Measurements from ENCODE around the gene ABHD18.

The ABHD18 gene

DNA sequence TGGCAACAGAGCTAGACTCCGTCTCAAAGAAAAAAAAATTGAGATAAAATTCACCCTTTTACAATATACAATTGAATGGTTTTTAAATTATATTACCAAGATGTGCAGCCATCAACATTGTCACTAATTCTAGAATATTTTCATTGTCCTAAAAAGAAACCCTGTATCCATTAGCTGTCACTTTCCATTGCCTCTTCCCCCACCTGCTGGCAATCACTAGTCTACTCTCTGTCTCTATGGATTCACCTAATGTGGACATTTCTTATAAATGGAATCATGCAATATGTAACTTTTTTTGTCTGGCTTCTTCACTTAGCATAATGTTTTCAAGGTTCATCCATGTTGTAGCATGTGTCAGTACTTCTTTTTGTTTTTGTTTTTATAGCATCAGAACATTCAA is 20.8 kb downstream of the ABHD18 start:
- Histone ChIP-seq H2BK12ac (ENCODE audit: low read length) (no peak overlapping the region), H4K12ac (ENCODE audit: low read depth, low read length) (no peak overlapping the region), H3K27ac (ENCODE audit: low read depth, low read length) (no peak overlapping the region), H3K4ac (ENCODE audit: low read depth, low read length) (no peak overlapping the region), H3K79me1 (ENCODE audit: low read length) (no peaks in the 10 kb centered on the region), H2AFZ (ENCODE audit: insufficient read depth, low read length, poor library complexity) (no peak overlapping the region), H3K4me2 (ENCODE audit: low read length) (no peak overlapping the region), H2BK120ac (ENCODE audit: insufficient read depth, low read length, poor library complexity) (no peak overlapping the region), H3K27me3 (ENCODE audit: insufficient read depth, low read length) (no peaks in the 10 kb centered on the region), H3K14ac (ENCODE audit: low read length) (no peak overlapping the region), H3K4me1 (ENCODE audit: control insufficient read depth in 1 of 2, insufficient read depth in 2 of 2, low read length in 2 of 2) (no peaks in the 10 kb centered on the region), H2AK5ac (ENCODE audit: low read length) (no peak overlapping the region), H3K18ac (ENCODE audit: low read length) (no peak overlapping the region), H3K4me3 (ENCODE audit: low read depth, low read length) (no peak overlapping the region), H3K36me3 (ENCODE audit: control insufficient read depth in 1 of 2, insufficient read depth in 2 of 2, low read length in 2 of 2) (peaks cover 3 to 9% of the 10 kb centered on the region in 2 experiments), H4K91ac (ENCODE audit: low read depth, low read length) (no peak overlapping the region), H3K9me3 (ENCODE audit: insufficient read depth, low read depth, low read length) (no peaks in the 10 kb centered on the region), H4K8ac (ENCODE audit: low read depth, low read length) (no peak overlapping the region), H3K23ac (ENCODE audit: low read length) (no peak overlapping the region), H2BK5ac (ENCODE audit: low read depth, low read length, poor library complexity) (no peak overlapping the region), H3K79me2 (ENCODE audit: control insufficient read depth, insufficient read depth, low read length, poor library complexity) (no peaks in the 10 kb centered on the region), H3K9ac (ENCODE audit: low read length) (no peak overlapping the region)
- WGBS (ENCODE audit: extremely low coverage, insufficient coverage, insufficient read length) = no CpG with 5 or more reads among the region's 1 CpG
- no peak for DNase-seq

DNA sequence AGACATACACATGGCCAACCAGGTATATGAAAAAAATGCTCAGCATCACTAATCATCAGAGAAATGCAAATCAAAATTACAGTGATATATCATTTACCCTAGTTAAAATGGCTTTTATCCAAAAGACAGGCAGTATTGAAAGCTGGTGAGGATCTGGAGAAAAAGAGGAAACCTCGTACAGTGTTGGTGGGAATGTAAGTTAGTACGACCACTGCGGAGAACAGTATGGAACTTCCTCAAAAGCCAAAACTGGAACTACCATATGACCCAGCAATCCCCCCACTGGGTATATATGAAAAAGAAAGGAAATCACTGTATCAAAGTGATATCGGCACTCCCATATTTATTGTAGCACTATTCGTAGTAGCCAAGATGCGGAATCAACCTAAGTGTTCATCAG is 23.4 kb downstream of the ABHD18 start:
- Histone ChIP-seq H3K18ac (ENCODE audit: low read length) (no peak overlapping the region), H3K4me3 (ENCODE audit: low read depth, low read length) (no peak overlapping the region), H3K79me2 (ENCODE audit: control insufficient read depth, insufficient read depth, low read length, poor library complexity) (no peaks in the 10 kb centered on the region), H3K23ac (ENCODE audit: low read length) (no peak overlapping the region), H3K36me3 (ENCODE audit: control insufficient read depth in 1 of 2, insufficient read depth in 2 of 2, low read length in 2 of 2) (peaks cover 3 to 6% of the 10 kb centered on the region in 2 experiments), H3K79me1 (ENCODE audit: low read length) (no peaks in the 10 kb centered on the region), H3K4me2 (ENCODE audit: low read length) (no peak overlapping the region), H2AK5ac (ENCODE audit: low read length) (no peak overlapping the region), H2AFZ (ENCODE audit: insufficient read depth, low read length, poor library complexity) (no peak overlapping the region), H2BK5ac (ENCODE audit: low read depth, low read length, poor library complexity) (no peak overlapping the region), H4K91ac (ENCODE audit: low read depth, low read length) (no peak overlapping the region), H2BK12ac (ENCODE audit: low read length) (no peak overlapping the region), H3K9me3 (ENCODE audit: insufficient read depth, low read depth, low read length) (no peaks in the 10 kb centered on the region), H4K8ac (ENCODE audit: low read depth, low read length) (no peak overlapping the region), H3K4ac (ENCODE audit: low read depth, low read length) (no peak overlapping the region), H3K27ac (ENCODE audit: low read depth, low read length) (no peak overlapping the region), H3K27me3 (ENCODE audit: insufficient read depth, low read length) (no peaks in the 10 kb centered on the region), H3K4me1 (ENCODE audit: control insufficient read depth in 1 of 2, insufficient read depth in 2 of 2, low read length in 2 of 2) (no peaks in the 10 kb centered on the region), H4K12ac (ENCODE audit: low read depth, low read length) (no peak overlapping the region), H2BK120ac (ENCODE audit: insufficient read depth, low read length, poor library complexity) (no peak overlapping the region), H3K9ac (ENCODE audit: low read length) (no peak overlapping the region), H3K14ac (ENCODE audit: low read length) (no peak overlapping the region)
- WGBS (ENCODE audit: extremely low coverage, insufficient coverage, insufficient read length) = no CpG with 5 or more reads among the region's 6 CpGs
- DNase-seq = no peak

DNA sequence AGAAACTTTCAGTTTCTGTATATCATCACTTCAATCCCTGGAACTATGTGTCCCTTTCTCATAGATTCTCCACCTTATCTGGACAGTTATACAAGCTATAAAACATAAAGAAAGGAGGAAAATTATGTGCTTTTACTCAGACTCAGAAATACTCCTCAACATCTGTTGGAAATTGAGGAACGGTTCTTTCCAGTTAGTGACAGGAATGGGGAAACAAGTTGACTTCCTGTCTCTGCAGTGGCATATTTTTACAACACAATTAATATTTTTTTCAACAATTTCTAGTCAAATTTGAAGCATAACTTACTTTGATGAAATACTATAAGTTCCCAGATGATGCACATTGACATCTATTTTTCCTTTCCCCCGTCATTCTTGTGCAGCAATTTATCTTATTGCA is 27.9 kb downstream of the ABHD18 start:
- Histone ChIP-seq H3K79me2 (ENCODE audit: control insufficient read depth, insufficient read depth, low read length, poor library complexity) (no peaks in the 10 kb centered on the region), H2AFZ (ENCODE audit: insufficient read depth, low read length, poor library complexity) (no peak overlapping the region), H3K4ac (ENCODE audit: low read depth, low read length) (no peak overlapping the region), H4K12ac (ENCODE audit: low read depth, low read length) (no peak overlapping the region), H3K4me3 (ENCODE audit: low read depth, low read length) (no peak overlapping the region), H3K9me3 (ENCODE audit: insufficient read depth, low read depth, low read length) (no peaks in the 10 kb centered on the region), H3K79me1 (ENCODE audit: low read length) (no peaks in the 10 kb centered on the region), H2BK12ac (ENCODE audit: low read length) (no peak overlapping the region), H3K4me2 (ENCODE audit: low read length) (no peak overlapping the region), H3K14ac (ENCODE audit: low read length) (no peak overlapping the region), H3K36me3 (ENCODE audit: control insufficient read depth in 1 of 2, insufficient read depth in 2 of 2, low read length in 2 of 2) (peaks cover 2 to 4% of the 10 kb centered on the region in 2 experiments), H3K27me3 (ENCODE audit: insufficient read depth, low read length) (no peaks in the 10 kb centered on the region), H2BK120ac (ENCODE audit: insufficient read depth, low read length, poor library complexity) (no peak overlapping the region), H3K9ac (ENCODE audit: low read length) (no peak overlapping the region), H2AK5ac (ENCODE audit: low read length) (no peak overlapping the region), H3K18ac (ENCODE audit: low read length) (no peak overlapping the region), H4K91ac (ENCODE audit: low read depth, low read length) (no peak overlapping the region), H2BK5ac (ENCODE audit: low read depth, low read length, poor library complexity) (no peak overlapping the region), H3K4me1 (ENCODE audit: control insufficient read depth in 1 of 2, insufficient read depth in 2 of 2, low read length in 2 of 2) (no peaks in the 10 kb centered on the region), H3K23ac (ENCODE audit: low read length) (no peak overlapping the region), H4K8ac (ENCODE audit: low read depth, low read length) (no peak overlapping the region), H3K27ac (ENCODE audit: low read depth, low read length) (no peak overlapping the region)
- WGBS (ENCODE audit: extremely low coverage, insufficient coverage, insufficient read length) = no CpG with 5 or more reads among the region's 2 CpGs
- no peak for DNase-seq

GRCh38 chr4:127995776-127996175 is 30.6 kb downstream of the ABHD18 start:
- Histone ChIP-seq H3K4me2 (ENCODE audit: low read length) (no peak overlapping the region), H3K4ac (ENCODE audit: low read depth, low read length) (no peak overlapping the region), H3K18ac (ENCODE audit: low read length) (no peak overlapping the region), H3K4me1 (ENCODE audit: control insufficient read depth in 1 of 2, insufficient read depth in 2 of 2, low read length in 2 of 2) (no peaks in the 10 kb centered on the region), H2AK5ac (ENCODE audit: low read length) (no peak overlapping the region), H3K23ac (ENCODE audit: low read length) (no peak overlapping the region), H2AFZ (ENCODE audit: insufficient read depth, low read length, poor library complexity) (no peak overlapping the region), H2BK120ac (ENCODE audit: insufficient read depth, low read length, poor library complexity) (no peak overlapping the region), H3K79me1 (ENCODE audit: low read length) (no peaks in the 10 kb centered on the region), H3K79me2 (ENCODE audit: control insufficient read depth, insufficient read depth, low read length, poor library complexity) (no peaks in the 10 kb centered on the region), H4K8ac (ENCODE audit: low read depth, low read length) (no peak overlapping the region), H3K27me3 (ENCODE audit: insufficient read depth, low read length) (no peaks in the 10 kb centered on the region), H4K91ac (ENCODE audit: low read depth, low read length) (no peak overlapping the region), H3K14ac (ENCODE audit: low read length) (no peak overlapping the region), H4K12ac (ENCODE audit: low read depth, low read length) (no peak overlapping the region), H2BK5ac (ENCODE audit: low read depth, low read length, poor library complexity) (no peak overlapping the region), H3K36me3 (ENCODE audit: control insufficient read depth in 1 of 2, insufficient read depth in 2 of 2, low read length in 2 of 2) (peaks cover 3 to 4% of the 10 kb centered on the region in 2 experiments), H3K4me3 (ENCODE audit: low read depth, low read length) (no peak overlapping the region), H3K9ac (ENCODE audit: low read length) (no peak overlapping the region), H2BK12ac (ENCODE audit: low read length) (no peak overlapping the region), H3K27ac (ENCODE audit: low read depth, low read length) (no peak overlapping the region), H3K9me3 (ENCODE audit: insufficient read depth, low read depth, low read length) (no peaks in the 10 kb centered on the region)
- DNase-seq = peak; percentile 65 to 79
- no CpG with 5 or more reads among the region's 1 CpG for WGBS (ENCODE audit: extremely low coverage, insufficient coverage, insufficient read length)

Data from trophoblast cell (in vitro differentiated cells and primary cell).